Neural progenitor cell (in vitro differentiated cells): Measurements from ENCODE around the gene RNF38. TPM values are rescaled to one million over a fixed set of nuclear protein-coding genes. Genes with fewer than 3 reads are reported as not detected.

Experiments used
- DNase-seq: peaks from one replicate; pipeline ENCODE4 v3.0.0-alpha.2; 2016; ENCODE audit warnings: low spot score
- H2AFZ ChIP-seq: fragments of 200-600 bp; sonication (generic); replicated peaks from 2 replicates; pipeline ENCODE4 v1.6.1; 2016; ENCODE audit warnings: antibody characterized with exemption
- H3F3A ChIP-seq: fragments of 200-600 bp; sonication (generic); 2 replicates; pipeline ENCODE4 v1.6.1; 2016; ENCODE audit warnings: antibody characterized with exemption, low read depth
- H3K27ac ChIP-seq: fragments of 200-600 bp; sonication (generic); 2 replicates; pipeline ENCODE4 v1.5.1; 2016; ENCODE audit warnings: mild to moderate bottlenecking
- H3K27me3 ChIP-seq: fragments of 200-600 bp; sonication (generic); 2 replicates; pipeline ENCODE4 v1.6.1; 2016; ENCODE audit warnings: mild to moderate bottlenecking, moderate library complexity
- H3K36me3 ChIP-seq: fragments of 200-600 bp; sonication (generic); 2 replicates; pipeline ENCODE4 v1.5.1; 2016
- H3K4me1 ChIP-seq: fragments of 200-600 bp; sonication (generic); 2 replicates; pipeline ENCODE4 v1.6.1; 2016; ENCODE audit warnings: mixed run types
- H3K4me2 ChIP-seq: fragments of 200-600 bp; sonication (generic); 2 replicates; pipeline ENCODE4 v1.6.1; 2016
- H3K4me3 ChIP-seq: fragments of 200-600 bp; sonication (generic); 2 replicates; pipeline ENCODE4 v1.5.1; 2016
- H3K79me2 ChIP-seq: fragments of 200-600 bp; sonication (generic); 2 replicates; pipeline ENCODE4 v1.6.1; 2016; ENCODE audit warnings: low read depth
- H3K9ac ChIP-seq: fragments of 200-600 bp; sonication (generic); 2 replicates; pipeline ENCODE4 v1.6.1; 2016
- H3K9me3 ChIP-seq: fragments of 200-600 bp; sonication (generic); 2 replicates; pipeline ENCODE4 v1.5.1; 2016; ENCODE audit warnings: low read depth
- H4K20me1 ChIP-seq: fragments of 200-600 bp; sonication (generic); 2 replicates; pipeline ENCODE4 v1.6.1; 2016; ENCODE audit warnings: low read depth
- H3K27ac Mint-ChIP-seq: 3 replicates; pipeline ENCODE4 v1.8.0; 2021; ENCODE audit warnings: mixed read lengths
- H3K27me3 Mint-ChIP-seq: 2 replicates; pipeline ENCODE4 v1.8.0; 2022; ENCODE audit warnings: low read depth, mild to moderate bottlenecking, inconsistent platforms, moderate library complexity, mixed read lengths; ENCODE audit not compliant: insufficient read depth
- H3K36me3 Mint-ChIP-seq: 3 replicates; pipeline ENCODE4 v1.8.0; 2021; ENCODE audit warnings: mixed read lengths
- H3K4me1 Mint-ChIP-seq: 3 replicates; pipeline ENCODE4 v1.8.0; 2021; ENCODE audit warnings: mixed read lengths
- H3K4me3 Mint-ChIP-seq: 3 replicates; pipeline ENCODE4 v1.8.0; 2021; ENCODE audit warnings: mild to moderate bottlenecking, moderate library complexity, mixed read lengths
- H3K9me3 Mint-ChIP-seq: 3 replicates; pipeline ENCODE4 v1.8.0; 2020; ENCODE audit warnings: mixed read lengths
- CTCF ChIP-seq: fragments of 200-600 bp; sonication (generic); IDR thresholded peaks from 2 replicates; pipeline ENCODE4 v1.5.1; 2017; ENCODE audit warnings: antibody characterized with exemption, mild to moderate bottlenecking
- EZH2 ChIP-seq: fragments of 200-600 bp; sonication (generic); IDR thresholded peaks from 2 replicates; pipeline ENCODE4 v1.6.1; 2017; ENCODE audit warnings: antibody characterized with exemption, mild to moderate bottlenecking, moderate library complexity
- EZH2phosphoT487 ChIP-seq: fragments of 200-600 bp; sonication (generic); IDR thresholded peaks from 2 replicates; pipeline ENCODE4 v1.6.1; 2017; ENCODE audit warnings: antibody characterized with exemption
- total RNA-seq: library from RNA; depleted of rRNA; stranded (reverse); fragments of >200 nt; gene quantifications from 2 replicates; pipeline ENCODE4 v1.2.3, GENCODE V29; 2015; ENCODE audit warnings: low replicate concordance

Gene RNF38
- total RNA-seq, 1 donor from 2014 or later: 63.8 TPM

- H3K79me2 ChIP-seq: peaks cover 100% of the 10 kb centered on the region
- H4K20me1 ChIP-seq: peaks cover 84% of the 10 kb centered on the region
- H3K4me2 ChIP-seq: no peak overlapping the region
- H3K4me1 ChIP-seq: peaks cover 36% of the 10 kb centered on the region
- no peaks in the 10 kb centered on the region for H3K27me3 ChIP-seq
- TF ChIP-seq EZH2 (no peak), CTCF (no peak), EZH2phosphoT487 (no peak)
- H3K27ac ChIP-seq: peak overlapping the region; percentile 68
- no peak overlapping the region for H3K4me3 ChIP-seq
- H3K36me3 ChIP-seq: no peaks in the 10 kb centered on the region
- no peak overlapping the region for H3K9ac ChIP-seq
- no peak for DNase-seq
- Mint-ChIP-seq H3K27ac (no peak overlapping the region), H3K4me1 (peaks cover 11% of the 10 kb centered on the region), H3K9me3 (no peaks in the 10 kb centered on the region), H3K27me3 (no peaks in the 10 kb centered on the region), H3K36me3 (peaks cover 15% of the 10 kb centered on the region), H3K4me3 (no peak overlapping the region)
- H2AFZ ChIP-seq: no peak overlapping the region
- peaks cover 17% of the 10 kb centered on the region for H3F3A ChIP-seq
- no peaks in the 10 kb centered on the region for H3K9me3 ChIP-seq
Observed at GRCh38 chr9:36445800-36446361, 45.8 kb upstream of the RNF38 start.

GRCh38 chr9:36444203-36444602 is 44.1 kb upstream of the RNF38 start:
- Histone ChIP-seq H2AFZ (no peak overlapping the region), H3K9me3 (no peaks in the 10 kb centered on the region), H3K79me2 (peaks cover 100% of the 10 kb centered on the region), H3K9ac (no peak overlapping the region), H3K27me3 (no peaks in the 10 kb centered on the region), H3K4me1 (peaks cover 33% of the 10 kb centered on the region), H3K27ac (peak overlapping the region; percentile 72), H3F3A (peaks cover 8% of the 10 kb centered on the region), H3K4me2 (peak overlapping the region; percentile 46), H3K4me3 (no peak overlapping the region), H3K36me3 (no peaks in the 10 kb centered on the region), H4K20me1 (peaks cover 81% of the 10 kb centered on the region)
- TF ChIP-seq EZH2phosphoT487 (no peak), EZH2 (no peak), CTCF (no peak)
- no peak for DNase-seq
- H3K9me3 Mint-ChIP-seq: peaks cover 3% of the 10 kb centered on the region
- no peak overlapping the region for H3K4me3 Mint-ChIP-seq
- H3K27me3 Mint-ChIP-seq: no peaks in the 10 kb centered on the region
- peaks cover 22% of the 10 kb centered on the region for H3K36me3 Mint-ChIP-seq
- H3K4me1 Mint-ChIP-seq: peaks cover 11% of the 10 kb centered on the region
- no peak overlapping the region for H3K27ac Mint-ChIP-seq

GRCh38 chr9:36443581-36443980 is 43.5 kb upstream of the RNF38 start:
- no peaks in the 10 kb centered on the region for H3K9me3 ChIP-seq
- H4K20me1 ChIP-seq: peaks cover 81% of the 10 kb centered on the region
- H3K4me3 ChIP-seq: no peak overlapping the region
- H3K36me3 ChIP-seq: no peaks in the 10 kb centered on the region
- Mint-ChIP-seq H3K27me3 (no peaks in the 10 kb centered on the region), H3K9me3 (peaks cover 3% of the 10 kb centered on the region), H3K4me1 (peaks cover 11% of the 10 kb centered on the region), H3K36me3 (peaks cover 23% of the 10 kb centered on the region), H3K27ac (no peak overlapping the region), H3K4me3 (no peak overlapping the region)
- H3K79me2 ChIP-seq: peaks cover 100% of the 10 kb centered on the region
- peaks cover 8% of the 10 kb centered on the region for H3F3A ChIP-seq
- no peak overlapping the region for H2AFZ ChIP-seq
- no peak for DNase-seq
- H3K4me2 ChIP-seq: peak overlapping the region; percentile 46
- TF ChIP-seq EZH2 (no peak), EZH2phosphoT487 (no peak)
- no peak overlapping the region for H3K9ac ChIP-seq
- H3K27ac ChIP-seq: peak overlapping the region; percentile 72
- peaks cover 39% of the 10 kb centered on the region for H3K4me1 ChIP-seq
- no peaks in the 10 kb centered on the region for H3K27me3 ChIP-seq

- Mint-ChIP-seq H3K4me3 (no peak overlapping the region), H3K27me3 (no peaks in the 10 kb centered on the region), H3K27ac (no peak overlapping the region), H3K9me3 (peaks cover 3% of the 10 kb centered on the region), H3K36me3 (peaks cover 23% of the 10 kb centered on the region), H3K4me1 (peaks cover 11% of the 10 kb centered on the region)
- H4K20me1 ChIP-seq: peaks cover 81% of the 10 kb centered on the region
- H3K4me2 ChIP-seq: peak overlapping the region; percentile 1
- no peaks in the 10 kb centered on the region for H3K9me3 ChIP-seq
- no peak overlapping the region for H3K9ac ChIP-seq
- H3K27ac ChIP-seq: no peak overlapping the region
- H2AFZ ChIP-seq: no peak overlapping the region
- H3F3A ChIP-seq: peaks cover 14% of the 10 kb centered on the region
- peak; percentile 33 for DNase-seq
- H3K4me3 ChIP-seq: no peak overlapping the region
- H3K36me3 ChIP-seq: no peaks in the 10 kb centered on the region
- no peaks in the 10 kb centered on the region for H3K27me3 ChIP-seq
- peaks cover 100% of the 10 kb centered on the region for H3K79me2 ChIP-seq
- no peak for TF ChIP-seq EZH2phosphoT487
- no peak for TF ChIP-seq EZH2
- TF ChIP-seq CTCF: no peak
- peaks cover 43% of the 10 kb centered on the region for H3K4me1 ChIP-seq
Observed at GRCh38 chr9:36442710-36443109, 42.6 kb upstream of the RNF38 start.
